MM.1S (cell line): Measurements from ENCODE around the gene CHST5.

Experiments
- DNase-seq: peaks from one replicate; pipeline ENCODE4 v3.0.0-alpha.2; 2015
- H2AFZ ChIP-seq: fragments of 300-600 bp; sonication (generic); 2 replicates; pipeline ENCODE4 v1.6.0; 2016; ENCODE audit warnings: antibody characterized with exemption, low read length
- H3F3A ChIP-seq: fragments of 300-600 bp; sonication (generic); 2 replicates; pipeline ENCODE4 v1.6.1; 2016; ENCODE audit warnings: mild to moderate bottlenecking, antibody characterized with exemption, low read length, moderate library complexity, mixed read lengths; ENCODE audit not compliant: insufficient read depth
- H3K27ac ChIP-seq: fragments of 300-600 bp; sonication (generic); 2 replicates; pipeline ENCODE4 v1.5.1; 2016; ENCODE audit warnings: mild to moderate bottlenecking, low read length
- H3K27me3 ChIP-seq: fragments of 300-600 bp; sonication (generic); replicated peaks from 2 replicates; pipeline ENCODE4 v1.6.0; 2016; ENCODE audit warnings: low read length; ENCODE audit not compliant: insufficient read depth
- H3K36me3 ChIP-seq: fragments of 300-600 bp; sonication (generic); replicated peaks from 2 replicates; pipeline ENCODE4 v1.6.1; 2016; ENCODE audit warnings: mild to moderate bottlenecking, low read length, mixed read lengths; ENCODE audit not compliant: insufficient read depth
- H3K4me1 ChIP-seq: fragments of 300-600 bp; sonication (generic); 2 replicates; pipeline ENCODE4 v1.6.1; 2016; ENCODE audit warnings: low read length, mixed read lengths
- H3K4me2 ChIP-seq: fragments of 300-600 bp; sonication (generic); 2 replicates; pipeline ENCODE4 v1.6.0; 2016; ENCODE audit warnings: low read depth, low read length
- H3K4me3 ChIP-seq: fragments of 300-600 bp; sonication (generic); 2 replicates; pipeline ENCODE4 v1.5.1; 2016; ENCODE audit warnings: low read length, mixed read lengths
- H3K79me2 ChIP-seq: fragments of 300-600 bp; sonication (generic); 2 replicates; pipeline ENCODE4 v1.6.1; 2016; ENCODE audit warnings: mixed run types, low read length, mixed read lengths
- H3K9ac ChIP-seq: fragments of 300-600 bp; sonication (generic); 2 replicates; pipeline ENCODE4 v1.6.1; 2016; ENCODE audit warnings: low read length, mixed read lengths
- H3K9me2 ChIP-seq: fragments of 300-600 bp; sonication (generic); replicated peaks from 2 replicates; pipeline ENCODE4 v1.6.1; 2016; ENCODE audit warnings: mild to moderate bottlenecking, low read length, mixed read lengths; ENCODE audit not compliant: insufficient read depth
- H3K9me3 ChIP-seq: fragments of 300-600 bp; sonication (generic); replicated peaks from 2 replicates; pipeline ENCODE4 v1.6.1; 2016; ENCODE audit warnings: mild to moderate bottlenecking, low read length, mixed read lengths; ENCODE audit not compliant: insufficient read depth
- H4K20me1 ChIP-seq: fragments of 300-600 bp; sonication (generic); 2 replicates; pipeline ENCODE4 v1.6.1; 2016; ENCODE audit warnings: mild to moderate bottlenecking, low read length, moderate library complexity, mixed read lengths; ENCODE audit not compliant: insufficient read depth
- CTCF ChIP-seq: fragments of 300-600 bp; sonication (generic); IDR thresholded peaks from 2 replicates; pipeline ENCODE4 v1.5.1; 2016; ENCODE audit warnings: antibody characterized with exemption, low read length, mixed read lengths
- EZH2 ChIP-seq: fragments of 300-600 bp; sonication (generic); optimal IDR thresholded peaks from 2 replicates; pipeline ENCODE3; 2017; ENCODE audit warnings: low read depth, mild to moderate bottlenecking, antibody characterized with exemption, low read length, mixed read lengths
- EZH2phosphoT487 ChIP-seq: fragments of 300-600 bp; sonication (generic); IDR thresholded peaks from 2 replicates; pipeline ENCODE4 v1.6.1; 2018; ENCODE audit warnings: antibody characterized with exemption, low read length

CHST5 gene

GRCh38 chr16:75567911-75568310, 32.0 kb upstream of the CHST5 start:
- peaks cover 18% of the 10 kb centered on the region for H3K79me2 ChIP-seq
- no peak overlapping the region for H3K4me3 ChIP-seq

GRCh38 chr16:75566758-75567255, 30.9 kb upstream of the CHST5 start:
- Histone ChIP-seq H3K4me3 (peak overlapping the region; percentile 83), H3F3A (no peaks in the 10 kb centered on the region), H3K9me2 (no peaks in the 10 kb centered on the region), H3K9me3 (no peaks in the 10 kb centered on the region), H3K27me3 (no peaks in the 10 kb centered on the region), H4K20me1 (no peaks in the 10 kb centered on the region), H3K79me2 (peaks cover 18% of the 10 kb centered on the region), H3K4me2 (peak overlapping the region; percentile 72), H3K36me3 (no peaks in the 10 kb centered on the region; the same call in 1 of the 2 replicates), H3K4me1 (no peaks in the 10 kb centered on the region), H3K9ac (peak overlapping the region; percentile 64; the same call in 1 of the 2 replicates), H2AFZ (peak overlapping the region; percentile 87), H3K27ac (no peak overlapping the region)
- peak; percentile 14 for DNase-seq
- TF ChIP-seq CTCF = no peak
- TF ChIP-seq EZH2phosphoT487 = no peak
- TF ChIP-seq EZH2 = no peak

More at GRCh38 chr16:75567911-75568310, 32.0 kb upstream of the CHST5 start:
- Histone ChIP-seq H2AFZ (no peak overlapping the region), H3F3A (no peaks in the 10 kb centered on the region), H3K36me3 (no peaks in the 10 kb centered on the region; the same call in 1 of the 2 replicates), H3K9ac (no peak overlapping the region), H3K27ac (no peak overlapping the region), H3K4me1 (no peaks in the 10 kb centered on the region), H3K9me3 (no peaks in the 10 kb centered on the region), H3K4me2 (no peak overlapping the region), H3K27me3 (no peaks in the 10 kb centered on the region), H3K9me2 (no peaks in the 10 kb centered on the region), H4K20me1 (no peaks in the 10 kb centered on the region)
- no peak for TF ChIP-seq CTCF
- DNase-seq = no peak

- no peaks in the 10 kb centered on the region for H3K4me1 ChIP-seq
- DNase-seq = peak; percentile 75
- H3K27ac ChIP-seq = peak within 1 kb of the TSS; percentile 13; the same call in 1 of the 2 replicates
Observed at GRCh38 chr16:75566040-75566757, 30.3 kb upstream of the CHST5 start, which contains the start of gene GABARAPL2. Gene GABARAPL2 (plus strand): TSS chr16:75566379. CDS start chr16:75566487, 108 bp downstream.

More at GRCh38 chr16:75566040-75566757, 30.3 kb upstream of the CHST5 start, which contains the start of gene GABARAPL2:
- Histone ChIP-seq H3K4me3 (peak within 1 kb of the TSS; percentile 83), H3K9me3 (no peaks in the 10 kb centered on the region), H3K27me3 (no peaks in the 10 kb centered on the region), H3K4me2 (peak within 1 kb of the TSS; percentile 86), H2AFZ (peak within 1 kb of the TSS; percentile 87), H4K20me1 (no peaks in the 10 kb centered on the region), H3K36me3 (no peaks in the 10 kb centered on the region; the same call in 1 of the 2 replicates), H3F3A (no peaks in the 10 kb centered on the region), H3K9ac (peak within 1 kb of the TSS; percentile 64), H3K9me2 (no peaks in the 10 kb centered on the region), H3K79me2 (peaks cover 18% of the 10 kb centered on the region)
- no peak for TF ChIP-seq CTCF
- no peak for TF ChIP-seq EZH2
- TF ChIP-seq EZH2phosphoT487 = no peak
